Esophagus (tissue), 2 donors: ENCODE data around the gene POLR1D. TPM values are rescaled to one million over a fixed set of nuclear protein-coding genes. Genes with fewer than 3 reads are reported as not detected.

Experiments
- H3K27ac ChIP-seq, 2 donors: one replicate each; pipeline ENCODE4 v1.5.1; 2013; ENCODE audit warnings: low read depth in 2 of 2, mild to moderate bottlenecking in 2 of 2, inconsistent platforms in 1 of 2, low read length in 1 of 2, moderate library complexity in 1 of 2
- H3K27me3 ChIP-seq, 2 donors: one replicate each; pipeline ENCODE4 v1.6.1; 2013; ENCODE audit warnings: low read length in 2 of 2, control low read depth in 1 of 2, mild to moderate bottlenecking in 1 of 2; ENCODE audit not compliant: insufficient read depth in 2 of 2, control insufficient read depth in 1 of 2
- H3K36me3 ChIP-seq, 2 donors: one replicate each; pipeline ENCODE4 v1.6.1; 2013; ENCODE audit warnings: low read length in 1 of 2; ENCODE audit not compliant: control insufficient read depth in 2 of 2, insufficient read depth in 2 of 2
- H3K4me1 ChIP-seq, 2 donors: one replicate each; pipeline ENCODE4 v1.6.1; 2013; ENCODE audit warnings: low read length in 1 of 2; ENCODE audit not compliant: control insufficient read depth in 2 of 2, insufficient read depth in 2 of 2
- H3K4me3 ChIP-seq, 2 donors: one replicate each; pipeline ENCODE4 v1.5.1; 2013; ENCODE audit warnings: low read length in 2 of 2, mild to moderate bottlenecking in 2 of 2, low read depth in 1 of 2, moderate library complexity in 1 of 2
- H3K9me3 ChIP-seq, 2 donors: one replicate each; pipeline ENCODE4 v1.6.1; 2013; ENCODE audit warnings: mild to moderate bottlenecking in 2 of 2, low read depth in 1 of 2, low read length in 1 of 2, moderate library complexity in 1 of 2; ENCODE audit not compliant: control insufficient read depth in 2 of 2, insufficient read depth in 1 of 2
- WGBS, 2 donors: extraction: QIAGEN DNeasy Blood & Tissue Kit; methylation state at CpG; one replicate each; pipeline ENCODE4 v1.1.7; 2013; 5-methylcytosine and 5-hydroxymethylcytosine counted together
- polyA plus RNA-seq, 2 donors: library from polyadenylated mRNA; stranded (reverse); fragments of 200-250 nt; gene quantifications; one replicate each; pipeline ENCODE4 v1.2.3, GENCODE V29; 2013
- donor health status: healthy with polysubstance abuse.
- donor health status: Bipolar disorder and iron deficiency.

POLR1D gene
- polyA plus RNA-seq, 2 donors: 126 to 133 TPM

DNA sequence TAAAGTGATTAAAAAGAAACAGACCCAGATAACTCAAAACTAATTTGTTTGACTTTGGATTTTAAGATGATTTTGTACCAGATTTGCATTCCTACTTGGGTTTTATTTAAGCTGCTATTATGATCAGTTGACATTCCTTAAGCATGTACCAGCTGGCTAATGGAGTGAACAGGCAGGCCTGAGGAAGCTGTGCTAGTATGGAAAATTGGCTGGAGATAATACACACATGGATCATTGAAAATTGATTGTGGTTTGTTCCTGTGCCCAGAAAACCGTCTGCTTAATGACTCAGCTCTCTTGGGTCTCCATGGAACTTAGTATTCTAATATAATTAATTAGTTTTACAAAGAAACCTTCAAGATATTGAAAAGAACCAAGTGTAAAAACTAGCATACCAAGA, 22.6 kb downstream of the POLR1D start:
- H3K36me3 ChIP-seq: peaks cover 0 to 2% of the 10 kb centered on the region in 2 donors
- WGBS, 2 donors: 16 to 17% methylated on average over 1 of the region's 1 CpG
- H3K27ac ChIP-seq: no peak overlapping the region
- no peaks in the 10 kb centered on the region for H3K27me3 ChIP-seq
- no peaks in the 10 kb centered on the region for H3K9me3 ChIP-seq
- H3K4me1 ChIP-seq: peaks cover 0 to 2% of the 10 kb centered on the region in 2 donors
- H3K4me3 ChIP-seq: no peak overlapping the region

DNA sequence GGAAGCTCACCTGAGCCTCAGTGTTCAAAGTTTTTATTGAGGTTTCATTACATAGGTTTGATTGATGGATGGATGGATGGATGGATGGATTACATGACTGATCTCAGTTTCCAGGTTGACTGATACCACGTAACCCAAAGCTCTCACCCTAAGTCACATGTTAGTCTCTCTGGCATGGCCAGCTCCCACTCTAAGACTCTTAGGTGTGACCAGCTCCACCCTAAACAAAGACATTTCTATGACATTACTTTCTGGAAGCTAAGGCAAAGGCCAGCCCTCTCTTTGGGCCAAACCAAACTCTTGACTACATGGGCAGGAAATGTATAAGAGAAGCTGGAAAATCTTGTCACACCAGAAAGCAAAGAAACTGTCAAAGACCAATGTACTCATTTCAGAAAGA, 28.6 kb downstream of the POLR1D start:
- no peak overlapping the region for H3K27ac ChIP-seq
- 89 to 95% methylated on average over 1 of the region's 1 CpG for WGBS, 2 donors

DNA sequence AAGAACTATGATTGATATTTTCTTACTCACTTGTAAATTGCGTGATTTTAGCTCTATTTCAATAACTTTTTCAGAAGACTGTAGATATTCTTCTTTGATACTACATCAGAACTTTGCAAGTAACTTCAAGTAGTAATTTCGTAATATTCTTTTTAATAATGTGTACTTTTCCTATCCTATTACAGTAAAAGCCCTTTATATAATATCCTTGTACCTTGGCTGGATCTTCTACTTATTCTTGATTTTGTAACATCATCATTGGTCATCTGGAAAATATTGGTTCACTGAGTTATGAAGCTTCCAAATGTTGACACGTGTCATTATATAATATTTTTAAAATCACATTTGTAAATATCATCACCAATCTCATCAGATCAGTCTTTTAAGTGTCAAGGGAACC, 32.4 kb downstream of the POLR1D start:
- peaks cover 0 to 7% of the 10 kb centered on the region in 2 donors for H3K9me3 ChIP-seq
- WGBS, 2 donors: 67 to 87% methylated on average over 3 of the region's 3 CpGs
- no peaks in the 10 kb centered on the region for H3K27me3 ChIP-seq
- H3K36me3 ChIP-seq: peaks cover 7 to 8% of the 10 kb centered on the region in 2 donors
- no peak overlapping the region for H3K4me3 ChIP-seq
- H3K4me1 ChIP-seq: no peaks in the 10 kb centered on the region
- H3K27ac ChIP-seq: no peak overlapping the region

More for the DNA sequence above, 28.6 kb downstream of the POLR1D start:
- Histone ChIP-seq H3K9me3 (peaks cover 0 to 7% of the 10 kb centered on the region in 2 donors), H3K4me1 (peaks cover 0 to 2% of the 10 kb centered on the region in 2 donors), H3K36me3 (peaks cover 7 to 10% of the 10 kb centered on the region in 2 donors), H3K4me3 (no peak overlapping the region), H3K27me3 (no peaks in the 10 kb centered on the region)

DNA sequence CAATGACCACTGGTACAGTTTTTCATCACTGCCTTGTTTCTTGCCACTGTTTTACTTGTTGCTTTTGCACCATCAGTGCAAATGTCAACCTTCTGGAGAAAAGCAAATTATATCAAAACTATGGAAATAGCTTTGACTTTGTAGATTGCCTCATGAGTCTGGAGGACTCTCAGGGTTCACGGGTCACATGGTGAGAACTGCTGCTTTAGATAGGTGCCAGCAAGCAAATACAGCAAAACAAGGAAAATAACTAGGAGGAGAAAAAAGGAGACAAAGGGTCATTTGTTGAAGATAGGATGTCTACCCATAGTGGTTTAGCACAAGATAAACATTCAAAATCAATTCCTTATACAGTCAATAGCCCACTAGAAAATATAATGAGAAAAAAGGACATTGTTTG, 33.1 kb downstream of the POLR1D start:
- Histone ChIP-seq H3K27me3 (no peaks in the 10 kb centered on the region), H3K27ac (peak overlapping the region in 1 of 2 donors; percentile 42), H3K4me1 (no peaks in the 10 kb centered on the region), H3K4me3 (no peak overlapping the region), H3K9me3 (peaks cover 0 to 4% of the 10 kb centered on the region in 2 donors), H3K36me3 (peaks cover 3 to 6% of the 10 kb centered on the region in 2 donors)
- 92 to 94% methylated on average over 1 of the region's 1 CpG for WGBS, 2 donors

DNA sequence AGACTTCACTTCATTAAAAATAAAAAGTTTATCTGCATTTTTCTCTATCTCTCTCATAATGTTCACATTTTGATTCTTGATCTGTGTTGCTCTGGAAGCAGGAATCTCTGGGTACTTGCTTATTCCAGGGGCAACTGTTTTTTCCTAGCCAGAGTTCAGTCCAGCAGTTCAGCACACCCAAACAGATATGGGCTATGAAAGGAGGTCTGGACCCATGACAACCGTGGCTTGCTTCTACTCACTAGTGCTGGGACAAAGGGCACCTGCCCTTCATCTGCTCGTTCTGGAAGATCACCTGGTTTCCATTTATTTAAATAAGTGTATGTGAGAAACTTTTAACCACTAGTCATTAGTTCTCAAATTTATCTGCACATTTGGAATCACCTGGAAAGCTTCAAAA, 36.0 kb downstream of the POLR1D start:
- Histone ChIP-seq H3K36me3 (no peaks in the 10 kb centered on the region), H3K4me1 (peaks cover 0 to 2% of the 10 kb centered on the region in 2 donors), H3K9me3 (no peaks in the 10 kb centered on the region), H3K4me3 (no peak overlapping the region), H3K27me3 (no peaks in the 10 kb centered on the region), H3K27ac (no peak overlapping the region)
- WGBS, 2 donors: 81 to 94% methylated on average over 2 of the region's 2 CpGs

DNA sequence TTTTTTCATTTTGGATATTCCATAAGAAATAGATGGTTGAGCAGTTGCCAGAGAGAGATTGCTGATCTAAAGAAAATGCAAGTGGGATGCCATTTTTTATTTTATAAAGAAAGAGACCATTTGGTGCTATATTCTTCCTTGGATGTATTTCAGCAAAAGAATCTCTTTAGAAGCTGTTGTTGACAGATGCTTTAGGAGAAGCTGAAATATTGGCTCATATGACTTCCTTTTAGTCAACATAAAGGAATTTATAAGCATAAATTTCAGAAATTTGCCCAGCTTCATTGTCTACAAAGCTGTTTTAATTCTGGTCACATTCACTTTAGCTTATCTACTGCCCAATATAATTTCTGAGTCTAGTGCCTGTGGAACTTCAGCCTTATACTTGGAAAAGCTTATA, 36.9 kb downstream of the POLR1D start:
- no peaks in the 10 kb centered on the region for H3K36me3 ChIP-seq
- H3K4me1 ChIP-seq: peaks cover 0 to 2% of the 10 kb centered on the region in 2 donors
- no peak overlapping the region for H3K4me3 ChIP-seq
- no peak overlapping the region for H3K27ac ChIP-seq
- no peaks in the 10 kb centered on the region for H3K9me3 ChIP-seq
- H3K27me3 ChIP-seq: no peaks in the 10 kb centered on the region

DNA sequence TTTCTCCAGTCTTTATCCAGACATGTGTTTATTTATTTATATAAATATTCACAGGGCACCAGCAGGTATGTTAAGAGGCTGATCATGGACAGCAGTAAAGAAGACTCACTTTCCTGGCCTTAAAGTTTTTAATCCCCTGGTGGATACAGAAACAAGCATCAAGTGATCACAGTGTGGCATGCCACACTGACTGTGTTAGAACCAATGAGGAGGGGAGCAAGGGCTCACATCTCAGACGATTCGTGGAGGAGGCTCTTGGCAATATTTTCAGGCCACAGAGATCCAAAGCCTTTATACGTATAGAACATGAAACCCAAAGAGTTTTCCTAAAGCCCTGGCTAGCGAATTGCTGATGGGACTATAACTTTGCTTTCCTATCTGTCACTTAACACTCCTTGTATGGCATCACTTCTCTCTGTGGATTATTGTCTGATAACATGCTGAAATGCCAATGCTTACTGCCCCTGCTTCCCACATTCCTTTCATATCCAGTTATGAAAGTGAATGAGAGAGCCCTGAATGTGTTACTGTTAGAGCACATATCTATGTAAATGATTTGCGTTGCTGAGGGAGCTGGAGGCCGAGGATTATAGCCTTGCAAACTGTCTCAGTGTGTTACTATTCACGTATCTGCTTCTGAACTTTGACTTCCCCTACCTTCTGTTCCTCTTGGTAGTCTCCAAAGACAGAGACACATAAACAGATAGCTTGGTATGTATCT, 37.6 kb downstream of the POLR1D start:
- WGBS, 2 donors: 63 to 74% methylated on average over 7 of the region's 7 CpGs
- no peak overlapping the region for H3K27ac ChIP-seq
- H3K9me3 ChIP-seq: no peaks in the 10 kb centered on the region
- no peak overlapping the region for H3K4me3 ChIP-seq
- H3K4me1 ChIP-seq: peaks cover 0 to 2% of the 10 kb centered on the region in 2 donors
- no peaks in the 10 kb centered on the region for H3K27me3 ChIP-seq
- no peaks in the 10 kb centered on the region for H3K36me3 ChIP-seq

DNA sequence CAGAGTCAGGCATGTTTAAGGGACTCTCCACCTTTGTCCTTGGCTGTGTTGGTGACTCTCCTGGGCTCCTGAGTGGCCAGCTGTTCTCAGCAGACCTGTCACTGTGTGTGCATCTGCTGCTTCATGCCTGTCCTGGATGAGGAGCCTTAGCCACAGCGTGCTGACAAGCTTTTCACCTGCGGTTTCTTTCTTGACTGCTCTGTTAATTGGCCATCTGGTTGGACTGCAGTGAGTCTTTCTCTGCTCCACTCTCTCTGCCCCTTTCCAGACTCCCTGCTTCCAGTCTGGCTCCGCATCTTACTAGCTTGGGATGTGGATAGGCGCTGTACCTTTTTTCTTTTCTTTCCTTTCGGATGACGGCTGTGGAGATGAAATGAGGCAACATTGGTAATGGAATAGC, 38.8 kb downstream of the POLR1D start:
- Histone ChIP-seq H3K9me3 (no peaks in the 10 kb centered on the region), H3K27ac (no peak overlapping the region), H3K27me3 (no peaks in the 10 kb centered on the region), H3K4me1 (peaks cover 0 to 2% of the 10 kb centered on the region in 2 donors), H3K36me3 (no peaks in the 10 kb centered on the region), H3K4me3 (no peak overlapping the region)
- WGBS, 2 donors: 97 to 98% methylated on average over 6 of the region's 6 CpGs

DNA sequence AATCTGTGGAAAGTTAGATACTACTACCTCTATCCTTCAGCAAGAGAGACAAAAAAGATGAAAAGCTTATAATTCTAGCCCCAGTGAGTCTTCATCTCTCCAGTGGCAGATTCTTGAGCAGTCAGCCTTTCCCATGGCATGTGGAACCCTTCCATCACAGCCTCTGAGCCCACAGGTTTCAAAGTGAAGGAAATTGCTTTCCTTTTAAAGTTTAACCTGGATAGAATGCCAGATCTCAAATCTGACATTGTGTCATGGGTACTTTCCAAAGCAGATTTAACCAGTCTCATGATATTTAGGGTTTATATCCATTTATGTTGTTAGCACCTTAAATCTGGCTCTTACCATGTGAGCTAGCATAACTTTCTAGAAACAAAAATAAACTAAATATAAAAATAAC, 39.3 kb downstream of the POLR1D start:
- Histone ChIP-seq H3K27ac (no peak overlapping the region), H3K4me3 (no peak overlapping the region), H3K4me1 (peaks cover 0 to 2% of the 10 kb centered on the region in 2 donors), H3K27me3 (no peaks in the 10 kb centered on the region), H3K36me3 (peaks cover 0 to 3% of the 10 kb centered on the region in 2 donors), H3K9me3 (no peaks in the 10 kb centered on the region)
